ENCODE data around the gene TMEM82.

Gene TMEM82

DNA sequence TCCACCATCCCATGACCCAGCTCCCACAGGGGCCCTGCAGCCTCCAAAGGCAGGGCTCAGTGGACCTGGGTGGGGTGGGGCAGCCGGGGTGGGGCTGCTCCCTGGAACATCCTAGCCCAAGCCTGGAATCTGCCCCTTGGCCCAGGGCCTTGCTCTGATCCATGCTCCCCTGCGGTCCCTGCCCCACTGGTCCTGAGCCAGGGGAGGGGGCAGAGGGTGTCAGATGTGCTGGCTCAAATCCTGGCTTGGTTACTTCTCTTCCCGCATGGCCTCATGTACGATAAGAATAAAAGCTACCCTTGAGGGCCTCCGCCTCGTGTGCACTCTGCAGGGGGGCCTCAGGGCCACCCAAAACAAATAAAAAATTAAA lies 5.4 kb upstream of the TMEM82 start:
- DNase-seq = no peak

DNA sequence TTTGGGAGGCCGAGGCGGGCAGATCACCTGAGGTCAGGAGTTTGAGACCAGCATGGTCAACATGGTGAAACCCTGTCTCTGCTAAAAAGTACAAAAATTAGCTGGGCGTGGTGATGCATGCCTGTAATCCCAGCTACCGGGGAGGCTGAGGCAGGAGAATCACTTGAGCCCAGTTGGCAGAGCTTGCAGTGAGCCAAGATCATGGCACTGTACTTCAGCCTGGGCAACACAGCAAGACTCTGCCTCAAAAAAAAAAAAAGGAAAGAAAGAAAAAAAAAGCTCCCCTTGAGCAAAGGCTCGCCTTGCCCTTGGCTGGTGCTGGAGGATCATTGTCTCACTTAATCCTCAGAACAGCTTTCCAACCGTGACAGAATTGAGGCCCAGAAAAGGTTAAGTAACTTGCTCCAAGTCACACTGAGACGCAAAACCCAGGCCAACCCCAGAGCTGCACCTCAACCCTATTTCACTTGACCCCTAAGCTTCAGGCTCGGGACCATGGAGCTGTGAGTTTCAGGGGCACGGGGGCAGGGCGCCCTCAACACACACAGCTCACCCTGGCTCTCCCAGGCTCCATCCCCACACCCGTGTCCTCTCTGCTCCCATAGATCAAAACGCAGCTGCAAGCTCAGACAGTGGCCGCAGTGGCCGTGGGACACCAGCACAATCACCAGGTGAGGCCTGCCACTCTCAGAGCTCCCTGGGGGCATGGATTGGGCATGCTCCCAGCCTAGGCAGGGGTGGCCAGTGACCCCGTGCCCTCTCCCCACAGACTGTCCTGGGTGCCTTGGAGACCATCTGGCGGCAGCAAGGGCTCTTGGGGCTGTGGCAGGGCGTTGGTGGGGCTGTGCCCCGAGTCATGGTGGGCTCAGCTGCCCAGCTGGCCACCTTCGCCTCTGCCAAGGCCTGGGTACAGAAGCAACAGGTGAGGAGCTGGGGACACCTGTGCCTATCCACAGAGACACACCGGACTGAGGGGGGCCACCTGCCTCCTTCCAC lies 4.7 kb upstream of the TMEM82 start:
- no peak for DNase-seq

DNA sequence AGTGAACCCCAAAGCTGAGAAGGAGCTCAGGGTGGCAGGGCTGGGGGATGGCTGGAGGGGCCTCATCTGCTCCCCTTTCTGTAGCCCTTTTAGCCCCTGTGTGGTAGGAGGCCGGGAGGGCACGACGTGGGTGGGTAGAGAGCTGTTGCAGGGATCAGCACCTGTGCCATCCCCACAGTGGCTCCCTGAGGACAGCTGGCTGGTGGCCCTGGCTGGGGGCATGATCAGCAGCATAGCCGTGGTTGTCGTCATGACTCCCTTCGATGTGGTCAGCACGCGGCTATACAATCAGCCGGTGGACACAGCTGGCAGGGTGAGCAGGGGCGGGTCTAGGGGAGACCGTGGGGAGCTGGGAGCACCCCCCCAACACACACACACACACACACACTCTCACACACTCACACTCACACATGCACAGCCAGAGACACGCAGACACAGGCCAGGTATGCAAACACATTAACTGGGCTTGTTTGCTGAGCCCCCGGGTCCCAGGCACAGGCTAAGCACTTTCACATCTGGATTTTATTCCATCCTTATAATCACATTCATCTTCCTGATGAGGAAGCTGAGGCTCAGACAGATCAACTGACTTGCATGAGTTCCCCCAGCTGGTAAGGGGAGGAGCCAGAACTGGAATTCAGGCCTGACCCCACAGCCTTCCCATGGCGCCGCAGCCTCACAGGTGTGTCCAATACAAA lies 3.7 kb upstream of the TMEM82 start:
- DNase-seq = no peak

DNA sequence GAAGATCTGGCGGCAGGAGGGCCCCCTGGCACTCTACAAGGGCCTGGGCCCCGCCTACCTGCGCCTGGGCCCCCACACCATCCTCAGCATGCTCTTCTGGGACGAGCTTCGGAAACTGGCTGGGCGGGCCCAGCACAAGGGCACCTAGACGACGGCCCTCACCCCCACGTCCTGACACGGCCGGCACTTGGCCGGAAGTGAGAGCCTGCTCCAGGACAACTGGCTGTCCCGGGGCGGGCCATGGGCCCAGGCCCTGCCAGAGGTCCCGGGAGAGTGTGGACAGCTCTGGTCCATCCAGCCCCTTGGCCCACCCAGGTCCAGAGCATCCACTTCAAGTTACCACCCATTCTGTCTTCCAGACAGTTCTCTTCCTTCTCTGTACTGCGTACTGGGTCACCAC lies 3.0 kb upstream of the TMEM82 start:
- no peak for DNase-seq

DNA sequence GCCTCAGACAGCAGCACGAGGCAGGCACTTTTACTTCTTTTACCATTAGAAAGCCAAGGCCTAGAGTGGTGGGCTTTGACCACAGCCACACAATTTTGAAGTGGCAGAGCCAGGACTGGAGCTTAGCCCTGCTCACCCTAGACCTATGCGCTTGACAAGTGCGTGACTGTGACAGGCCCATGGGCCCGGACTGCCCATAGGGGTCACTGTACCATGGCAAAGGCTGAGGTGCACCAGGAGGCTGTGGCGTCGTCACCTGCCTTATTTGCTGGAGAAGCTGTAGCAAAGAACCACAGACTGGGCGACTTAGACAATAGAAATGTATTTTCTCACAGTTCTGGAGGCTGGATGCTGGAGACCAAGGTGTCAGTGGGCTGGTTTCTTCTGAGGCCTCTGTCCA lies 2.6 kb upstream of the TMEM82 start:
- DNase-seq = no peak

DNA sequence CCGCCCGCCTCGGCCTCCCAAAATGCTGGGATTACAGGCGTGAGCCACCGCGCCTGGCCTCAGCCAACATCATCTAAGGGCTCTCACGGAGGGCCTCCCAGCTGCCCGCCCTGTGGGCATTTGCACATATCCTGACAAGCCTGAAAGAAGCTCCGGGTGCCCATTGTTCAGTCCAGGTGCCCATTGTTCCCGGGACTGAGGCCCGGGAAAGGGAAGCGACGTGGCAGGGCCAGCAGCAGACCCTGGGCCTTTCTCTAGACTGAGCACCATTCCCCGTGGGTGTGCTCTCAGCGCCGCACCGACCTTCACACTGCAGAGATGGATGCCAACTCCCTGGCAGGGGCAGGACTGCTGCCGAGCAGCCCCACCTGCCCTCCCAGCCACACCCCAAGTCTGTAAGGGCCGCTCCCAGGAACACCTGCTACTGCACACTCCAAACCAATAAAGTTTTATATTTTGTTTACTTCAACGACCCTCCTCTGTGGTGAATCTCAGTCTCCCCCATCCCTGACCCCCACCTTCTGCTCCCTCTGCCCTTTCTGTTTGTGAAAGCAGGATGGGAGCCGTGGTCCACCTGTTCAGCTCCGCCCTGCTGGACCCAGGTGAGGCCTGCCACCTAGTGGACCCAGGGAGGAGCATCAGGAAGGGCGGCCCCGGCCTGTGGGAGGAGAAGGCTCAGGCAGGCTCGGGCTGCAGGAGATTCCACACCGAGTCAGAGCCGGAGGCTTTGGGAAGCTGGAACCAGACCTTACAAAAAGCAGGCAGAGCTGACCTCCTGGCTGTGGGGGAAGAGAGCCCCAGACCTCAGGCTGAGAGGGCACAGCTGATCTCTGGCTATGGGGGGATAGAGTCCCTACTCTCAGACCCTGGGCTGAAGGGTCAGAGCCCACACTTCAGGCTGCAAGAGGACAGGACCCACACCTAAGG lies 1.1 kb upstream of the TMEM82 start:
- DNase-seq = peak; percentile 81 to 84

DNA sequence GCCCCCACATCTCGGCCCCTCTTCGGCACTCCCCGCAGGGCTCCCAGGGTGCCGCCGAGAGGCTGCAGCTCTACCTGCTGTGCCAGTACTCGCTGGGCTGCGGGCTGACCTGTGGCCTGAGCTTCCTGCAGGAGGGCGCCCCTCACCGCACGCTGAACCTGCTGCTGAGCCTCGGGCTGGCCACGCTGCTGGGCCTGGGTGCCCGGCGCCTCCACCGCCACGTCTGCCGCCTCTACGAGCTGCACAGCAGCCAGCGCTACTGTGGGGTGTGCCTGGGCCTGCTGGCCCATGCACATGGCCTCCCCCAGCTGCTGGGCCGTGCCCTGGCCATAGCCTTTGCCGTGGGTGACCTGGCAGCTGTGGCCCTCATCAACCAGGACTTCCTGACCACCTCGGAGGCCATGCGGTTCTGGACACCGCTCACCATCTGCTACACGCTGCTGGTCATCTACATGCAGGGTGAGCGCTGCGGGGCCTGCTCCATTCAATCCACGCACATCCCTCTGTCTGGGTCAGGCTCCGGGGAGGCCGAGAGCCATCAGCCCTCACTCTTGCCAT lies 1.9 kb downstream of the TMEM82 start:
- DNase-seq = no peak

DNA sequence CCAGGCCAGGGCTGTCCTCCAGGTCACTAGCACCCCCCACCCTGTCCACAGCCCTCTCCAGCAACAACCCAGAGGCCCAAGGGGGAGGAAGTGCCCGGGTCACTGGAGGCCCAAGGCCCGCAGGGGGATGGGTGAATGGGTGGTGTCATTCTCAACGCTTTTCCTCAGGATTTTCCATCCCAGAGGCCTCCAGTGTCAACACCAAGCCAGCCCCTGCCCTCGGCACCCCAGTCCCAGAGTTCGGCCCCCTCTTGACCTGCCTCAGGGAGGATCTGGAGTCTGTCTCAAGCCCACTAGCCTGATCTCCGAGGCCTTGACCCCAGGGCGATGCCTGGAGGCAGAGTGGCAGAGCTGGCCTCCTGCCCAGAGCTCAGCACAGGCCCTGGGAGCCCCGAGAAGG lies 5.1 kb downstream of the TMEM82 start:
- DNase-seq = no peak

DNA sequence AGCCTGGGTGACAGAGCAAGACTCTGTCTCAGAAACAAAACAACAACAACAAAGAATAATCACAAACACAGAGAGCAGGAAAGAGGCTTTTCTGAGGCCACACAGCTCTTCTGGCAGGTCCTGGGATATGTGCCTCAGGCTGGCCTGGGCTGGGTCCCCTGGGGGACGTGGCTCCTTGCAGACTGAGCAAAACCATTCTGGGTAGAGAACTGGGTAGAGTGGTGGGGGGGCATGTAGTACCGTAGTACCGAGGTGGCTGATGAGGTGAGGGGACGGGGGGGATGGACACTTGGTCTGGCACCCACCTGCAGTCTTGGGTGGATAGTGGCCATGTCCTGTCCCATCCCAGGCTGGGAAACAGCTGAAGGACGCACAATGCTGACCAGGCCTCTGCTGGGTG lies 6.0 kb downstream of the TMEM82 start:
- DNase-seq = no peak

DNA sequence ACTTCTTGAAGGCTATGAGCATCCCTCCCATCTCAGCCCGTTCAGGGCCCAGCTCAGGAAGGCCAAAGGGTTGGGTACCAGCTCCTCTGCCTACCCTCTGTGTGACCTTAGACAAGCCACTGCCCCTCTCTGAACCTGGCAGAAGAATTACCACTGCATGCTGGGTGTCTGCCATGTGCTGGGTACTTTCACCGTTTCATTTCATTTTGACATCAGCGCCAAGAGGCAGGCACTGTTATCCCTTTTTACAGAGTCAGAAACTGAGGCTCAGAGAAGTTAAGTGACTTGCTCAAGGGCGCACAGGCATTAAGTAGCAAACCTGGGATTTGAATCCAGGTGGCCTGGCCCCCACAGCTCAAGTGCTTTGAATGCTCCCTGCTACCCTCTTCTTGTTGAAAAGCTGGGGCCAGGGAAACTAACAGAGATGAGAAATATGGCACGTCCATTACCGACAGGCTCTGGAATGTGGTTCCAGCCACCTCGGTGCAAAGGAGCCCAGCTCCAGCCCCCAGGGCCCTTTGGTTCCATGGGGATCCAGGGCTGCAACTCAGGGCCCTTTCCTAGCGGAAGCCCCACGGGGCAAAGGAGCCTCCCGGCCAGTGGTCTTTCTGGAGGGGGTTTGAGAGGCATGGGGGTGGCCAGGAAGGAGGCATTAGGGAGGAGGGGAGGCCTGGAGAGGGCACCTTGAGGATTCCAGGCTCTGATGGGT lies 6.5 kb downstream of the TMEM82 start:
- DNase-seq = no peak

DNA sequence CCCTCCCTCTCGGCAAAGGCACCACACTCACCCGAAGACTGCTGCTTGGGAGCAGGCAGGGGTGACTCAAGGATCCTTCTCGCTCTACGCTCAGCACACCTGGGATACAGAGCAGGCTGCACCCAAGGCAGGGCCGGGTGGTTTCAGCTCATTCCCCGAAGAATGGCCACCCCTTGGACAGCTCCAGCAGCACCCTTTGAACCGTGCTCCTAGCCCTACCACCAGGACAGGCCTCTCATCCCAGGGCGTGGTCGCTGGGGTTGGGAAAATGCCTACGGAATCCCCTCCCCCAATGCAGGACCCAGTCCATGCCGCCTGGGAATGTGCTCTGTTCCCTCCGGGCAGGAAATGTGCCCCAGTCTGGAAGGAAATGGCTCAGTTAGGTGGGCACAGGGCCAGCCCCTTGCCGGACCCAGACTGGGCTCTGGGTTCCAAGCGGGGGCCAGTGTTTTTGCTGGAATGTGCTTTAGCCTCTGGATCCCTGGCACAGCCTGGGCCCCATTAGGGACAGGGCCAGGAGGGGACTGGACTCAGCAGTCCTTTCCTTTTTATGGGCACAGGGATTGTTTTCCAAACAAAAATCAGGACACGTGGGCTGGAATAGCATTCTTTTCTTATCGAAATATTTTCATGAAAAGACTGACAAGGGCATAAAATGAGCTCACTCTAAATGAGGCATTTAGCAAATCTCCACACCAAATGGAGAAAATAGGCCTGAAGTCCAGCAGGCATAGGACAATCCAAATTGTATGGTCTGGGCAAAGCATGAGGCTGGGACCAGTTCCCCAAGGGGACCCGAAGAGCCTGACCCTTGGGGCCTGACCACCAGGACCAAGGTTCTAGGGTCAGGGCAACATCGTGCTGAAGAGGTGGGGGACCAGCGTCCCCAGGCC lies 7.3 kb downstream of the TMEM82 start:
- DNase-seq = no peak

DNA sequence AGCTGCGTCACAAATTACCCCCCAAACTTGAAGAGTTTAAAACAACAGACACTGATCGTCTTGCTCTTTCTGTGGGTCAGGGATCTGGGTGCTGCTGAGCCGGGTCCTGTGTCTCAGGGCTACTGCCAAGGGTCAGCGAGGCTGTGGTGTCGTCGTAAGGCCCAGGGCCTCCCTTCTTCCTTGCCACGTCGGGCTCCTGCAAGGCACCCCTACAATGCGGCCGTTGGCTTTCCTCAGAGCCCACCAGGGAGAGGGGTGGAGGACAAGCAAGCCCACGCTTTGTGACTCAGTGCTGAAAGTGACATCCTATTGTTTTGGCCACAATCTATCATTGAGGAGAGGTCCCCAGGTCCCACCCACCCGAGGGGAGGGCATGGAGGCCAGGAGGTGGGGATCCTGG lies 8.6 kb downstream of the TMEM82 start:
- no peak for DNase-seq

DNA sequence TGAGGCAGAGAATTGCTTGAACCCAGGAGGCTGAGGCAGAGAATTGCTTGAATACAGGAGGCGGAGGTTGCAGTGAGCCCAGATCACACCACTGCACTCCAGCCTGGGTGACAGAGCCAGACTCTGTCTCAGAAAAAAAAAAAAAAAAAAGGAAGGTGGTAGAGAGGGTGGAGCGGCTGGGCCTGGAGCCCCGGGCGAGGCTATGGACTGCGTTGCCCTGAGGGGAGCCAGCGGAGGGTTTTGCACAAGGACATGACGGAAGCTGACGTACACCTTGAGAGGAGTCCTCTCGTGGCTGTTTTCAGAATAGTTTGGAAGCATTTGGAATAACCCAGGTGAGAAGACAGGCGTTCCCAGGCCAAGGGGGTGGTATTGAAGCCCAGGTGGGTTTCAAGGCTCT lies 9.4 kb downstream of the TMEM82 start:
- no peak for DNase-seq

DNA sequence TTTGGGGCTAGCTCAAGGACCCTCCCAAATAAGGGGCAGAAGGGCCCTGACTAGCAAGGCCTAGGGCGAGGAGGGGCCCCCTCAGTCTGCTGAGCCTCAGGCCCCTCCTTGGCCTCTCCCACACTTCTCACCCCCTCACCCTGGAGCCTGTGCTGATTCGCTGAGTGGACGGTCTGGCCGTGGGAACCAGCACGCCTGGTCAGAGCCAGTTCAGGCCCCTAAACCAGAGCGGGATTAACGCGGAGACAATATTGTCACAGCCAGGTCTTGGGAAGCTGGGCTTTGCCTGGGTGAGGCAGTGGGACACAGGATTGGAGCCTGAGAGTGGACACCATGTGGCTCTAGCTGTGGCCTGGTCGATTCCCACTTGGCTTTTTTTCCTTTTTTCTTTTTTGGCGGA lies 11.5 kb downstream of the TMEM82 start:
- DNase-seq = no peak

DNA sequence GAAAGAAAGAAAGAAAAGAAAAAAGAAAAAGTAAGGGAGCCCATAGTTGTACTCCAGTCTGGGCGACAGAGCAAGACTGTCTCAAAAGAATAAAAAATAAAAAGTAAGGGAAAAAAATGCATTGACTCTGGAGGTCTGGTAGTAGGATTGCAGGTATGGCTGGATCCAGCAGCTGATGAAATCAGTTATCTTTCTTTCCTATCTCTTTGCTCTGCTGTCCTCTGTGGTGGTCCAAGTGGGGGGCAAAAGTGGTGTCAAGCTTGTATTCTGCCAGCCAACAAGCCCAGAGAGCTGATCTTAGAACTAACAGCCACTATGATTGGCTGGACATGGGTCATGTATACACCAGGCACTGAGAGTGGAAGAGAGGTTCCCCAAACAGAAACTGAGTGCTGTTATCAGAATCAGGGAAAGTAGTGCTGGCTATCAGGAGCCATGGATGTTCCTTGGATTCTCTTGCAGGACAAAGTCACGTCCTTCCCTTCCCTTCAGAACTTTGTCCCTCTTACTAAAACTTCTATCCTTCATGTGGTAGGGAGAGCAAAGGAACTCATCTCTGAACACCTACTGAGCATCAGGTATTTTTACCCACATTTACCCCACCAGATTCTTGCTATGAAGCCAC lies 12.8 kb downstream of the TMEM82 start:
- DNase-seq = no peak

DNA sequence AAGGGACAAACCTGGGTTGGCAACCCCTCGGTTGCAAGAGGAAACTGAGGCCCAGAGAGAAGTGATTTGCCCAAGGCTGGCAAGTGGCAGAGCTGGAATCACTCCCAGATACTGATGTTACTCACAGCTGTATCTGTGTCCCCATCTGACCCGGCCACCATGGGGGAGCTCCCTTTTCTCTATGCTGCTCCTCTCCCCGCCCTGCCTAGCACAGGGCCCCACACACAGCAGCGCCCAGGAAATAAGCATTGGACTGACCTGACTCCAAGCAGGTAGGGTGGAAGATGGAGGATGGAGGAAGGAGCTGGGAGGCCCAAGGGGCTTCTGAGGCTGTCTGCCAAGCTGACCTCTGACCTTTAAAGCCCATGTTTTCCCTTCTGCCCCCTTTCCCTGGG lies 13.3 kb downstream of the TMEM82 start:
- DNase-seq = no peak

DNA sequence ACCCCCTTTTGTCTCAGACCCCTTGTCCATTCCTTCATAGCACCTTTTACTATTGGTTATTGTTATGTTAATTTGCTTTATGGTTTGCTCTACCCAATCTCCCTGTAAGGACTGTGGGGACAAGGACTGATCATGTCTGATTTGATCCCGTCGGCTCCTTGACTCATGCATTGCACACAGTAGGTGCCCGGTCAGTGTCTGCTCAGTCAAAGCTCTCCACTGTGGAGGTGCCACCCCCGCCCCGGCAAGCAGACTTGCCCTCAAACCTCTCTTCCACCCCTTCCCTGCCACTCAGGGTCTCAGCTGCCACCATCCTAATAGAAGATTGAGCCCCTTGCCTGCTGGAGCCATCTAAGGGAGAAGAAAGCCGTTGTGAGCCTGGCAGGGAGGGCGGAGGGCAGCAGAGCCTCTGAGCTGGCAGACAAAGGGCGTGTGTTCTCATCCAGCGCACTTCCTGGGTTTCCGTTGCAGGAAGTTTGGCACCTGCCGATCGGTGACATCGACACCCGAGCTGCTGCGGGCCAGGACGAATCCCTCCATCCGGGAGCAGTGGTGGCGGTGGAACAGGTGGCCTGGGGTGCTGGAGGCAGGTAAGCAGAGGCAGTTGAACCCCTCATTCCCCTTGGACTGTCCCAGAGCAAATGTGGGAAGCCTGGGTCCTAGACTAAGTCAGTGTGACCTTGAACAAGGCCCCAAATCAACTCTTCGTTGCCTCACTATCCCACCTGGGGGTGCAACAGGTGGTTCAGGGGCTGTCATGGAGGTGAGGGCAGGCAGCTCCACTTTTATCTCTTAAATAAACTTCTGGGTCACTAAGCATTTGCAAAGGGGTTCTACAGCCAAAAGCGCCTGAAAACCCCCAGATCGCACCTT lies 14.1 kb downstream of the TMEM82 start:
- no peak for DNase-seq

DNA sequence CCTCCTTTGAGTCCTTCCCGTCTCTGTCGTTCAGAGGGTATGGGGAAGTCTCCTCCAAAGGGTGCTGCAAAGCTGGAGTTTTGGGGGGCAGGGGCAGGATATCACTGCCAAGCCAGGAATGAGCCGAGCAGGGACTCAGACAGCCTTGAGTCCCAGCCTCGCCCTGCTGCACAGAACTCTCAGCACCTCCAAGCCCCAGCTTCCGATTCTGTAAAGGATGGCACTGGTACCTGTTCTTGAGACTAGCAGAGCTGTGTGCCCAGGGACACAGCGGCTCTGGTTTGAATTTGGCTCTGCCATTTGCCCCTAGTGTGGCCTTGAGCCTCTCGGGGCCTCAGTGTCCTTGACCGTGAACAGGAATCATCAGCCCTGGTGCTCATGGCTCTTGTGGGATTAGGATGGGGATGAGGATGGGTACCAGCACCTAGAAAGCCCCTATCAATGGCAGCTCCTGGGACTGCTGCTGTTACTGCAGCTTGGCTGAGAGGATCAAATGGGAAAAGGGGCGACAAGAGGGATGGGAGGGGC lies 14.8 kb downstream of the TMEM82 start:
- DNase-seq = no peak
